ENCODE data around the gene RND2.

Gene RND2

DNA sequence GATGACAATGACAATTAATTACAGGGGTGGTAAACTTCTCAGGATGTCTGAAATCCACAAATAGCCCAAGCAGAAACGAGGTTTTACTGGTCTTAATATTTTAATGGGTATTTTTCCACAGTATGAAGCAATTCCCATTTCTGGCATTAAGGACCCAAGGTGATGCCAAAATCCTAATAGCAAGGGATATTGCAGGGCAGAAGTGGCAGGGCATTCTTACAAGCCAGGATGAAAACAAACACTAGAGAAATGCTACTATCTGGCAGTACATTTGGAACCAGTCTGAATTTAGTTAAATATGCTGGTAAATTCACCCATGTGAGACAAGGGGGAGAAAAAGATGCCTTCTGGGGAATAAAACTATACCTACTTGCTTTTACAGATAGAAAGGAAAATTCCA is 45.2 kb downstream of the RND2 start:
- H3K27ac ChIP-seq = no peak overlapping the region
- TF ChIP-seq ZFX (IDR thresholded peaks at IDR 0.05) (no peak), CTCF (conservative IDR thresholded peaks at IDR 0.05) (no peak)

GRCh38 chr17:43070872-43071271 is 45.8 kb downstream of the RND2 start:
- no peak overlapping the region for H3K27ac ChIP-seq
- no peak for TF ChIP-seq CTCF (conservative IDR thresholded peaks at IDR 0.05)
- no peak for TF ChIP-seq ZFX (IDR thresholded peaks at IDR 0.05)

DNA sequence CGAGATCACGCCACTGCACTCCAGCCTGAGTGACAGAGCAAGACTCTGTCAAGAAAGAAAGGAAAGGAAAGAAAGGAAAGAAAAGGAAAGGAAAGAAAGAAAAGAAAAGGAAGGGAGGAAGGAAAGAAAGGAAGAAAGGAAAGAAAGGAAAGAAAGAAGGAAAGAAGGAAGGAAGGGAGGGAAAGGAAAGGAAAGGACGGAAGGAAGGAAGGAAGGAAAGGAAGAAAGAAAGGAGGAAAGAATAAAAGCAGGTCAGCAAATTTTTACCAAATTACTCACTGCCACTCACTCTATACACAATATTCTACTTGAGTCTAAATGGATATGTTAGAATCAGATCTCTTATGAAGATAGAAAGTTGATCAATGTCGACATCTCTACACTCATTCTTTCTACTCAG is 49.8 kb downstream of the RND2 start:
- TF ChIP-seq ZFX (IDR thresholded peaks at IDR 0.05) (no peak), CTCF (conservative IDR thresholded peaks at IDR 0.05) (no peak)
- no peak overlapping the region for H3K27ac ChIP-seq

DNA sequence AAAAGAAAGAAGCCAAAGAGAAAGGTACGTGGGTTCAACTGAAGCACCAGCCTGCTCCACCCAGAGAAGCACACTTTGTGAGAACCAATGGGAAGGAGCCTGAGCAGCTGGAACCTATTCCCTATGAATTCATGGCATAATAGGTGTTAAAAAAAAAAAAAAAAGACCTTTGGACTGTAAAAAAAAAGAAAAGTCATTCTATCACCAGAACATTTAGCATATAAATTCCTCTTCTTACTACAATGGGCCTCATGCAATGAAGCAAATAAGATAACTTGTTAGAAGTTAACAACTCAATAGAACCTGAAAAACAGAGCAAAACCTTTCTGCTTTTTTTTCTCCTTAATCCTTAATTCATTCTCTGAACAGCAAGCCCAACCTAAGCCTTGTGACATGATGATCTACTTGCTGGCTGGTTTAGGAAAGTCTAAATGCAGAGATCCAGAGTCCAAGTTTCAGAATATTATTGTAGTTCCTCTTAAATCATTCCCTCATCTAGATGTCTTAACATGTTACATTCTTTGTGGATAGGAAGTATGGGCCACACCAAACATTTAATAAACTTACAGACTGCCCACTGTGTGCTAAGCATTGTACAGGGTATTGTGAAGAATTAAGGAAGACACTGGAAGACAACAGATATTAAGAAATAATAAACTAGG is 54.7 kb downstream of the RND2 start:
- TF ChIP-seq ZFX (IDR thresholded peaks at IDR 0.05) = no peak
- no peak for TF ChIP-seq CTCF (conservative IDR thresholded peaks at IDR 0.05)
- H3K27ac ChIP-seq = no peak overlapping the region
